Esophagus muscularis mucosa (tissue), 3 donors: ENCODE measurements around the gene CACFD1.

Experiments
- POLR2AphosphoS5 ChIP-seq, 2 donors: sonication (generic); formaldehyde crosslinking; IDR thresholded peaks; one replicate each; pipeline ENCODE4 v1.6.1; 2017; ENCODE audit warnings: antibody characterized with exemption in 2 of 2
- TF ChIP-seq, protein P1 (sequence below), 3 experiments: fragments of 200-600 bp in 2 of 3; fragments of 450-650 bp in 1 of 3; sonication (generic) in 2 of 3; IDR thresholded peaks; one replicate each; pipeline ENCODE4 v1.5.1; 2017 to 2019; ENCODE audit warnings: antibody characterized with exemption in 3 of 3, mild to moderate bottlenecking in 2 of 3, moderate library complexity in 1 of 3

DNA sequence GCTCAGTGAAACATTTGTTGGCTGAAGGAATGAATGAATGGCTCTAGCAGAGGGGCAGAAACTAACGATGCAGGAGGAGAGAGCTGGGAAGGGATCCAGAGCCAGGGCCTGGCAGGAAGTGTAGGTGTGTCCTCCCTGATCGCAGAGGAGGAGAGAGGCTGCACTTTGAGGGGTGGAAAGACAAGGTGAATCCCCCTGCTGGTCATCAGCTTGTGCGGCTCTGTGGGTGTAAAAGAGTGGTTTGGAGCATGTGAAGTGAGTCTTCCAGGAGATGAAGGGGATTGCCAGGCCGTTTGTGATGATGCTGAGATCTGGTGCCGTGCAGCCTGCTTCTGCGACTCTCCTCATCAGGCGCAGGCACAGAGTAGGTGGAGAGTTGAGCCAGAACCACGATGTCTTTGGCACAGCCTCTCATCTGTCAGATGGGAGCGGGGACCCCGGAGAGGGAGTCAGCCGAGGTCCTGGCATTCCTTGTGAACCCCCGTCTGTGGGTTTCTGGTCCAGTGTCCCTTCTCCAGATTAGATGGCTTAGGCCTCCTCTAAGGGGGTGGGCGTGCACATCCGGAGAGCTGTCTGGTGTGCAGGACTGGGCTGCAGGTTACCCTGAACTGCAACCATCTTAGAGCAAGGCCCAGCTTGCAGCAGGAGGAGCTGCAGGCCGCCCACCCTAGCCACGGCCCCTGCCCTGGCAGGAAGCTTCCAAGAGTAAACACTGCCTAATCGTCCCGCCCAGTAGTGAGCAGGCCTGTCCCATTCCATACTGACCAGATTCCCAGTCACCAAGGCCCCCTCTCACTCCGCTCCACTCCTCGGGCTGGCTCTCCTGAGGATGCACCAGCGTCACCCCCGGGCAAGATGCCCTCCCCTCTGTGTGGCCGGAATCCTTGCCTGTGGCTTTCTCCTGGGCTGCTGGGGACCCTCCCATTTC is 37.9 kb upstream of the CACFD1 start, which contains the start of gene ADAMTS13:
- TF ChIP-seq, protein P1, sequence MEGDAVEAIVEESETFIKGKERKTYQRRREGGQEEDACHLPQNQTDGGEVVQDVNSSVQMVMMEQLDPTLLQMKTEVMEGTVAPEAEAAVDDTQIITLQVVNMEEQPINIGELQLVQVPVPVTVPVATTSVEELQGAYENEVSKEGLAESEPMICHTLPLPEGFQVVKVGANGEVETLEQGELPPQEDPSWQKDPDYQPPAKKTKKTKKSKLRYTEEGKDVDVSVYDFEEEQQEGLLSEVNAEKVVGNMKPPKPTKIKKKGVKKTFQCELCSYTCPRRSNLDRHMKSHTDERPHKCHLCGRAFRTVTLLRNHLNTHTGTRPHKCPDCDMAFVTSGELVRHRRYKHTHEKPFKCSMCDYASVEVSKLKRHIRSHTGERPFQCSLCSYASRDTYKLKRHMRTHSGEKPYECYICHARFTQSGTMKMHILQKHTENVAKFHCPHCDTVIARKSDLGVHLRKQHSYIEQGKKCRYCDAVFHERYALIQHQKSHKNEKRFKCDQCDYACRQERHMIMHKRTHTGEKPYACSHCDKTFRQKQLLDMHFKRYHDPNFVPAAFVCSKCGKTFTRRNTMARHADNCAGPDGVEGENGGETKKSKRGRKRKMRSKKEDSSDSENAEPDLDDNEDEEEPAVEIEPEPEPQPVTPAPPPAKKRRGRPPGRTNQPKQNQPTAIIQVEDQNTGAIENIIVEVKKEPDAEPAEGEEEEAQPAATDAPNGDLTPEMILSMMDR (IDR thresholded peaks at IDR 0.05): no peak
- no peak for TF ChIP-seq POLR2AphosphoS5 (IDR thresholded peaks at IDR 0.05)
